ENCODE results near the gene ACACA. TPM values are rescaled to one million over a fixed set of nuclear protein-coding genes. Genes with fewer than 3 reads are reported as not detected.

ACACA gene
- total RNA-seq, 4 donors from 2014 or later, result 47.9 to 56.2 (median 51.4) TPM

DNA sequence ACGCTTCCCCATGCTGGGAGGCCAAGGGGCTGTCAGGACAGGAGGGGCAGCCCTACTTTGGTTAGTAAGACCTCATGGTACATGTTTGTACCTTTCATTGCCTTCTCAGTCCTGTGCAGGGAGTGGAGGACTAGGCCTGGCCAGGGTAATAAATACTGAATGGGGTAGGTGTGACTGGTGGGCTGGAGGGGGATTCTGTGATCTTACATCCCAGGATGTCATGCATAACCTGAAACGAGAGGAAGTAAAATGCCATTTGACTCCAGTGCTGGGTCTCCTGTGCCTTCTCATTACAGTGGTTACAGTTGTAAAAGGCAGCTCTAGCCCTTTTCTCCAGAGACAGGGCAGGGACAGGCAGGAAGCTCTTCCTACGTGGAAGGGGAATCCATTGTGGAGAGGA is 319.7 kb downstream of the ACACA start:
- H3K27ac ChIP-seq, result no peak overlapping the region
- TF ChIP-seq POLR2A (IDR thresholded peaks at IDR 0.05) (no peak), EP300 (IDR thresholded peaks at IDR 0.05) (no peak), POLR2AphosphoS5 (IDR thresholded peaks at IDR 0.05) (no peak)
- TF ChIP-seq, protein P1, sequence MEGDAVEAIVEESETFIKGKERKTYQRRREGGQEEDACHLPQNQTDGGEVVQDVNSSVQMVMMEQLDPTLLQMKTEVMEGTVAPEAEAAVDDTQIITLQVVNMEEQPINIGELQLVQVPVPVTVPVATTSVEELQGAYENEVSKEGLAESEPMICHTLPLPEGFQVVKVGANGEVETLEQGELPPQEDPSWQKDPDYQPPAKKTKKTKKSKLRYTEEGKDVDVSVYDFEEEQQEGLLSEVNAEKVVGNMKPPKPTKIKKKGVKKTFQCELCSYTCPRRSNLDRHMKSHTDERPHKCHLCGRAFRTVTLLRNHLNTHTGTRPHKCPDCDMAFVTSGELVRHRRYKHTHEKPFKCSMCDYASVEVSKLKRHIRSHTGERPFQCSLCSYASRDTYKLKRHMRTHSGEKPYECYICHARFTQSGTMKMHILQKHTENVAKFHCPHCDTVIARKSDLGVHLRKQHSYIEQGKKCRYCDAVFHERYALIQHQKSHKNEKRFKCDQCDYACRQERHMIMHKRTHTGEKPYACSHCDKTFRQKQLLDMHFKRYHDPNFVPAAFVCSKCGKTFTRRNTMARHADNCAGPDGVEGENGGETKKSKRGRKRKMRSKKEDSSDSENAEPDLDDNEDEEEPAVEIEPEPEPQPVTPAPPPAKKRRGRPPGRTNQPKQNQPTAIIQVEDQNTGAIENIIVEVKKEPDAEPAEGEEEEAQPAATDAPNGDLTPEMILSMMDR (IDR thresholded peaks at IDR 0.05), result no peak
- H3K36me3 ChIP-seq, result peaks cover 52% of the 10 kb centered on the region
- no peak overlapping the region for H3K4me3 ChIP-seq
- no peaks in the 10 kb centered on the region for H3K4me1 ChIP-seq
- DNase-seq (ENCODE audit: low spot score in 2 of 2), result no peak
- WGBS, result 78% methylated on average over 2 of the region's 3 CpGs
- H3K9me3 ChIP-seq, result no peaks in the 10 kb centered on the region
- H3K27me3 ChIP-seq, result no peaks in the 10 kb centered on the region

DNA sequence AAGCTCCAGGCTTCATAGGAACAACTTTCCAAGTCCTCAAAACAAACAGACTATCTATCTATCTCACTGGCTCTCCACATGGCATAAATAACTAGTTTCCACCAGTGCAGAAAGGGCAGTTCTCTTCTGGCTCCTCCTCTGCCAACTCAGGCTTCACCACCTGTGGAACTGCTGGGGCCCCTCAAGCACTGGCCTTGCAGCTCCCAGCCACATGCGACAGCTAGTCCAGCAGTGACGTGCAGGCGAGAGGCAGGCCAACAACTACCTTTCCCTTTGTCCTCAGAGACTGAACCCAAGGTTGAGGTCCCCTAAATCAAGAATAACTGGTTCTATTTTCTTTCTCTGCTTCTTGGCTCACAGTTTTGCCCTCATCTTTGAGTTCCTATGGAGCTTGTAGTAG is 320.3 kb downstream of the ACACA start:
- Histone ChIP-seq H3K4me1 (no peaks in the 10 kb centered on the region), H3K27ac (no peak overlapping the region), H3K4me3 (no peak overlapping the region), H3K27me3 (no peaks in the 10 kb centered on the region), H3K36me3 (peaks cover 50% of the 10 kb centered on the region), H3K9me3 (no peaks in the 10 kb centered on the region)
- no peak for DNase-seq (ENCODE audit: low spot score in 2 of 2)
- 63% methylated on average over 3 of the region's 3 CpGs for WGBS
- TF ChIP-seq, protein P1 (IDR thresholded peaks at IDR 0.05), result no peak
- TF ChIP-seq POLR2AphosphoS5 (IDR thresholded peaks at IDR 0.05) (no peak), EP300 (IDR thresholded peaks at IDR 0.05) (no peak), POLR2A (IDR thresholded peaks at IDR 0.05) (no peak)

DNA sequence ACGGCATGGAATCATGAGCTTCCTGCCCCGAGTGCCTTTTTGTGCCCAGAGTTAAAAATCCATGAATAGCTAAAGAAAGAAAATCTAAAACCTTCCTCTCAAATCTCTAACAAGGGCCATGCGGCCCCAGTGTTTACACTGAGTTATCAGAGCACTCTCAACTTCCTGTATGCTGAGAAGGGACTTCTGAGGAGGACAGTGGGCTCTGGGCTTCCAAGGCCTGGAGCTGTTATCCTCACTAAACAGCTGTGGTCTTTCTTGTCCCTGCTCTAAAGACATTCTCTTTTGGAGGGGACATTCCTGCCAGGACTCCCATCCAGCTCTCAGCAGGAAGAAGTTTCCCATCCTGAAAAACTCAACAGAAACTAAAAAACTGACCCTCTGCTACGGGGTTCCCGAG is 322.3 kb downstream of the ACACA start:
- no peaks in the 10 kb centered on the region for H3K27me3 ChIP-seq
- H3K36me3 ChIP-seq, result peaks cover 41% of the 10 kb centered on the region
- H3K9me3 ChIP-seq, result no peaks in the 10 kb centered on the region
- no peak overlapping the region for H3K4me3 ChIP-seq
- no peak for DNase-seq (ENCODE audit: low spot score in 2 of 2)
- 95% methylated on average over 5 of the region's 5 CpGs for WGBS
- H3K27ac ChIP-seq, result no peak overlapping the region
- H3K4me1 ChIP-seq, result no peaks in the 10 kb centered on the region
- TF ChIP-seq POLR2AphosphoS5 (IDR thresholded peaks at IDR 0.05) (no peak), POLR2A (IDR thresholded peaks at IDR 0.05) (no peak)

DNA sequence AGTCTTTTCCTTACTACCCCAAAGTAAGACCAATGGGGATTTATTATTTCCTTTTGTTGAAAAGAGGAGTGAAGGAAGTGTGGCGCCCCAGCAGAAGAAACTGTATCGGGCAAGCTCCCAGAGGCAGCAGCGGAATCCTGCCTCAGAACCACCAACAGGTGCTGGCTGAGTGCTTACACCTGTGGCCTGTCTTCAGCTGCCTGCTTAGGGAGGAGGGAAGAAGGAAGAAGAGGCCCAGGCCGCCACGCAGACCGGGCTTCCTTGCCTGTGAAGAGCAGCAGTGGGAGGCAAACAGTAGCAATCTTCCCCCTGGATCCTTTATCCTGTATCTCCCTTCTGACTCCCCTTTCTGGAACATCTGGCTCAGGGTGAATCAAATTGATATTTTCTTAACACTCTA is 323.2 kb downstream of the ACACA start:
- TF ChIP-seq EP300 (IDR thresholded peaks at IDR 0.05), result no peak
- TF ChIP-seq POLR2AphosphoS5 (IDR thresholded peaks at IDR 0.05), result no peak
- no peak overlapping the region for H3K27ac ChIP-seq
- H3K9me3 ChIP-seq, result no peaks in the 10 kb centered on the region
- no peaks in the 10 kb centered on the region for H3K27me3 ChIP-seq
- DNase-seq (ENCODE audit: low spot score in 2 of 2), result no peak
- H3K4me3 ChIP-seq, result no peak overlapping the region
- peaks cover 33% of the 10 kb centered on the region for H3K36me3 ChIP-seq
- 76% methylated on average over 4 of the region's 6 CpGs for WGBS
- no peaks in the 10 kb centered on the region for H3K4me1 ChIP-seq

DNA sequence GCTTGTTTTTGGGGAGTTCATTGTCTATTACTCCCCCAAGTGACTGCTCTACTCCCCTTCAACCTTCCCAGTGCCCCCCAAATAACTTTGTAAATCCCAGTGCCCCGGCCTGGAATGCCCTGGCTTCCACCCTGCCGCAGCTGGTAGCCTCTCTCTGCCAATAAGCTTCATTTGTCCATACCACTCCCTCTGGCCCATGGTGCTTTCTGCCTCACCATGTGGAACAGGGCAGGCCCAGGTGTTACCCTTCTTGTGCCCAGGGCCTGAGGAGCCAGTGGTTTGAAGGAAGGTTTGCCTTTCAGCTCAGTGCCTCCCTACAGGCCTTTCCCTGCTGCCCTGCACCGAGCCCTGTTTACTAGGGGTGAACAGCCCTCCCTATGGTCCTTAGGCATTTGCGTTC is 323.7 kb downstream of the ACACA start:
- Histone ChIP-seq H3K27me3 (no peaks in the 10 kb centered on the region), H3K4me1 (no peaks in the 10 kb centered on the region), H3K36me3 (peaks cover 29% of the 10 kb centered on the region), H3K9me3 (no peaks in the 10 kb centered on the region), H3K4me3 (no peak overlapping the region), H3K27ac (no peak overlapping the region)
- TF ChIP-seq, protein P1 (IDR thresholded peaks at IDR 0.05), result no peak
- no peak for DNase-seq (ENCODE audit: low spot score in 2 of 2)
- WGBS, result 90% methylated on average over 4 of the region's 4 CpGs

DNA sequence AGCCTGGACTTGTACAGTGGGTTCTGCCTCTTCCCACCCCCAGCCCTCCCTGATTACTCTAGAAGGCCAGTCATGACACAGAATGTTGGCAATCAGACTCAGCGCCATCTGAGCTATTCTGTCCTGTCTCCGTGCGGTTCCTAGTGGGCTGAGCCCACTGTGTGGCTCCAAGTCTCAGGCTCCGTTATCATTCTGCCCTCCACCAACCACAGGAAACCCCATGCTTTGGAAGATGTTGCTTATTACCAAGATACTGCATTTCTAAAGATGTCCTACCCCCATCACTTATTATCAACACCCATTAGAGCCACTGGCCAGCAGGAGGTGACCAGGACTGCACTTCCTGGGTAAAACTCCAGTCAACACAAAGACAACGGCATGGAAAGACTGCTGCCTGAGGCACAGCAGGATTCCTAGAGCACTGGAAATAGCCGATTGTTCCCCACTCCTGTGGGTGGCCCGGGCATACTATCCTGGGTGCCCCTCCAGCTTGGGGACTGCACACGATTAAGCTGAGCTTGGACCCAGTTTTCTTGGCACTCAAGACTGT is 324.2 kb downstream of the ACACA start:
- Histone ChIP-seq H3K4me3 (no peak overlapping the region), H3K4me1 (no peaks in the 10 kb centered on the region), H3K36me3 (peaks cover 24% of the 10 kb centered on the region), H3K27ac (no peak overlapping the region), H3K27me3 (no peaks in the 10 kb centered on the region), H3K9me3 (no peaks in the 10 kb centered on the region)
- no peak for DNase-seq (ENCODE audit: low spot score in 2 of 2)
- TF ChIP-seq POLR2A (IDR thresholded peaks at IDR 0.05) (no peak), POLR2AphosphoS5 (IDR thresholded peaks at IDR 0.05) (no peak), EP300 (IDR thresholded peaks at IDR 0.05) (no peak)
- TF ChIP-seq, protein P1 (IDR thresholded peaks at IDR 0.05), result no peak
- WGBS, result 66% methylated on average over 7 of the region's 8 CpGs

Measured in suprapubic skin (tissue), 4 donors.